Measurements from ENCODE around the gene HYKK.

HYKK gene

GRCh38 chr15:78561490-78561889 is 54.1 kb downstream of the HYKK start:
- Mint-ChIP-seq H3K36me3 (ENCODE audit: low read depth) (no peaks in the 10 kb centered on the region), H3K4me1 (ENCODE audit: low read depth) (peaks cover 19% of the 10 kb centered on the region), H3K4me3 (no peak overlapping the region), H3K9me3 (no peaks in the 10 kb centered on the region), H3K27ac (no peak overlapping the region), H3K27me3 (peaks cover 18% of the 10 kb centered on the region)

- Mint-ChIP-seq H3K36me3 (ENCODE audit: low read depth) (no peaks in the 10 kb centered on the region), H3K4me1 (ENCODE audit: low read depth) (peaks cover 25% of the 10 kb centered on the region), H3K27ac (no peak overlapping the region), H3K9me3 (no peaks in the 10 kb centered on the region), H3K4me3 (no peak overlapping the region), H3K27me3 (peaks cover 29% of the 10 kb centered on the region)
Measured at GRCh38 chr15:78563092-78563491, 55.7 kb downstream of the HYKK start.

DNA sequence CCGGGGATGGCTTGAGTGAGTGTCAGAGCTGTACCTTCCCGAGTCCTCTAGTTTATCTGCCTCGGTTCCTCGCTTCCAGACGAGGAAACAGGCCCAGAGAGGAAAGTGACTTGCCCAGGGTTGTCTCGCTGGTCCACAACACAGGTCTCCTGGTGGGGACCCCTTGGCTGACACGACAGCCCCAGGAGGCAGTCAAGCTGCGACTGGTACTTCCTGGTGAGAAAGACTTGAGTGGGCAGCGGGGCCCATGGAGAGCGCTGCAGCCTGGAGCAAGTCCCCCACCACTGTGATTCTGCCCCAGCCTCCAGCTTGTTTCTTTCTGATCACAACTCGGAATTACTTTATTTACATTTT is 57.3 kb downstream of the HYKK start:
- peak overlapping the region; percentile 89 for H3K4me3 Mint-ChIP-seq
- peaks cover 25% of the 10 kb centered on the region for H3K4me1 Mint-ChIP-seq (ENCODE audit: low read depth)
- H3K27me3 Mint-ChIP-seq: peaks cover 36% of the 10 kb centered on the region
- no peaks in the 10 kb centered on the region for H3K36me3 Mint-ChIP-seq (ENCODE audit: low read depth)
- no peaks in the 10 kb centered on the region for H3K9me3 Mint-ChIP-seq
- H3K27ac Mint-ChIP-seq: peak overlapping the region; percentile 26

GRCh38 chr15:78565097-78565950 is 57.9 kb downstream of the HYKK start, which contains the start of gene CHRNA5:
Gene CHRNA5, plus strand, starts transcription at chr15:78565520. Its CDS starts 200 bp downstream, at chr15:78565720.
- peaks cover 36% of the 10 kb centered on the region for H3K27me3 Mint-ChIP-seq
- no peaks in the 10 kb centered on the region for H3K9me3 Mint-ChIP-seq
- H3K27ac Mint-ChIP-seq: peak within 1 kb of the TSS; percentile 26
- H3K36me3 Mint-ChIP-seq (ENCODE audit: low read depth): no peaks in the 10 kb centered on the region
- peak within 1 kb of the TSS; percentile 89 for H3K4me3 Mint-ChIP-seq
- H3K4me1 Mint-ChIP-seq (ENCODE audit: low read depth): peaks cover 25% of the 10 kb centered on the region

GRCh38 chr15:78565951-78566774 is 58.8 kb downstream of the HYKK start:
- no peaks in the 10 kb centered on the region for H3K9me3 Mint-ChIP-seq
- peaks cover 36% of the 10 kb centered on the region for H3K27me3 Mint-ChIP-seq
- H3K4me1 Mint-ChIP-seq (ENCODE audit: low read depth): peaks cover 25% of the 10 kb centered on the region
- peak overlapping the region; percentile 21 for H3K27ac Mint-ChIP-seq
- H3K4me3 Mint-ChIP-seq: peak overlapping the region; percentile 89
- no peaks in the 10 kb centered on the region for H3K36me3 Mint-ChIP-seq (ENCODE audit: low read depth)

DNA sequence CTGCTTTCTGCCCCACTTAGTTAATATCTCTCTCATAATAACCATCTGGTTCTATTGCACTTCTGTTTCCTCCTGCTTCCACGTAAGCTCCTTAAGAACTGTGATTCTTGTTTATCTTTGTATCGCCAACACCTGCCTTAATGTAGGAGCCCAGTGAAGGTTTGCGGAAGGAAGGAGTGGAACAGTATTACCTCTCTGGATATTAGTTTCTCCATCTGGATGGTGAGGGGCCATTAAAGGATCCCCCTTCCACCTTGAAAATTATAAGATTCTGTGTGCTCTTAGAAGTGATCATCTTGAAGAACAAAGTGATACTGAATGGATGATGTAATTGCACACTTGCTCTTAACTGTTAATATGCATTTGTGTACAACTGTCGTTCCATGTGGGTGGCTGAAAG is 60.2 kb downstream of the HYKK start:
- H3K27me3 Mint-ChIP-seq: peaks cover 36% of the 10 kb centered on the region
- no peak overlapping the region for H3K27ac Mint-ChIP-seq
- no peaks in the 10 kb centered on the region for H3K36me3 Mint-ChIP-seq (ENCODE audit: low read depth)
- peaks cover 25% of the 10 kb centered on the region for H3K4me1 Mint-ChIP-seq (ENCODE audit: low read depth)
- no peaks in the 10 kb centered on the region for H3K9me3 Mint-ChIP-seq
- peak overlapping the region; percentile 1 for H3K4me3 Mint-ChIP-seq

- H3K27ac Mint-ChIP-seq: no peak overlapping the region
Measured at GRCh38 chr15:78570710-78571109, 63.3 kb downstream of the HYKK start.

GRCh38 chr15:78571382-78571781 is 64.0 kb downstream of the HYKK start:
- Mint-ChIP-seq H3K27ac (no peak overlapping the region), H3K27me3 (peaks cover 19% of the 10 kb centered on the region)

More at GRCh38 chr15:78570710-78571109, 63.3 kb downstream of the HYKK start:
- peaks cover 22% of the 10 kb centered on the region for H3K27me3 Mint-ChIP-seq
- no peaks in the 10 kb centered on the region for H3K9me3 Mint-ChIP-seq
- H3K4me1 Mint-ChIP-seq (ENCODE audit: low read depth): peaks cover 13% of the 10 kb centered on the region
- no peaks in the 10 kb centered on the region for H3K36me3 Mint-ChIP-seq (ENCODE audit: low read depth)
- H3K4me3 Mint-ChIP-seq: no peak overlapping the region

GRCh38 chr15:78573416-78573815 is 66.0 kb downstream of the HYKK start:
- no peaks in the 10 kb centered on the region for H3K36me3 Mint-ChIP-seq (ENCODE audit: low read depth)
- H3K27me3 Mint-ChIP-seq: peaks cover 12% of the 10 kb centered on the region
- H3K4me3 Mint-ChIP-seq: no peak overlapping the region
- H3K9me3 Mint-ChIP-seq: no peaks in the 10 kb centered on the region
- H3K4me1 Mint-ChIP-seq (ENCODE audit: low read depth): no peaks in the 10 kb centered on the region
- H3K27ac Mint-ChIP-seq: no peak overlapping the region

More at GRCh38 chr15:78571382-78571781, 64.0 kb downstream of the HYKK start:
- H3K9me3 Mint-ChIP-seq: no peaks in the 10 kb centered on the region
- H3K4me3 Mint-ChIP-seq: no peak overlapping the region
- H3K36me3 Mint-ChIP-seq (ENCODE audit: low read depth): no peaks in the 10 kb centered on the region
- H3K4me1 Mint-ChIP-seq (ENCODE audit: low read depth): peaks cover 7% of the 10 kb centered on the region

DNA sequence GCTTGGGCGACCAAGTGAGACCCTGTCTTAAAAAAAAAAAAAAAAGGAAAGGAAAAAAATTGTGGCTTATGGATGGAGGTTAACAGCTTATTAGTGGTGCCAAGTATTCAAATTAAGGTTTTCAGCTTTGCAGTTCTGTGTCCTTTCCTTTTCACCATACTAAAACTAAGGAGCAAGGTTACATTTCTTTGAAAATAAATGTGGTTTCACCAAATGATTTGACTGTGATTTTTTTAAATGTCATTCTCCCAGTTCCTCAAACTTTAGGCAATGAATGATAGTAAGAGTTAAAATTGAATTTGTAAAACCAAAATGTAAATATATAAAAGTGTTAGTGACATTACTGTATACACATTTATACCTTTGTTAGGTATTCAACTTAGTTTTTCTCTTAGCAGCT is 67.6 kb downstream of the HYKK start:
- no peak overlapping the region for H3K4me3 Mint-ChIP-seq
- peaks cover 5% of the 10 kb centered on the region for H3K27me3 Mint-ChIP-seq
- no peak overlapping the region for H3K27ac Mint-ChIP-seq
- no peaks in the 10 kb centered on the region for H3K4me1 Mint-ChIP-seq (ENCODE audit: low read depth)
- H3K9me3 Mint-ChIP-seq: no peaks in the 10 kb centered on the region
- H3K36me3 Mint-ChIP-seq (ENCODE audit: low read depth): no peaks in the 10 kb centered on the region

Measured in stimulated activated naive CD8-positive, alpha-beta T cell treated with anti-CD3 and anti-CD28 coated beads, Interleukin-15, Interleukin-2, amounts not matched to agents 100 ng/mL and 50 ng/mL, for 24 hours (primary cell).